ENCODE results near the gene SMARCD1. TPM values are rescaled to one million over a fixed set of nuclear protein-coding genes. Genes with fewer than 3 reads are reported as not detected.
A peak's percentile ranks its signal among the peaks of the same experiment; 100 is the strongest.

SMARCD1 gene
- total RNA-seq, 2 experiments from 2014 or later = 47.3 to 55.1 TPM

GRCh38 chr12:50077099-50077498 is 8.0 kb upstream of the SMARCD1 start:
- Mint-ChIP-seq H3K36me3 (ENCODE audit: low read depth) (peaks cover 2% of the 10 kb centered on the region), H3K27ac (no peak overlapping the region), H3K27me3 (no peaks in the 10 kb centered on the region), H3K4me1 (ENCODE audit: low read depth) (no peaks in the 10 kb centered on the region), H3K9me3 (no peaks in the 10 kb centered on the region), H3K4me3 (no peak overlapping the region)
- intact Hi-C loops (cut with micrococcal nuclease) = no loop called here
- ATAC-seq = no peak
- DNase-seq = no peak
- CTCF ChIA-PET = interaction anchor here (1.1 to 22.9 kb wide), 8 partner anchors 9 to 110 kb away, joined by 3 to 299 read pairs (median 6); partner anchors contain the start of genes COX14 and SMARCD1
- no peak for TF ChIP-seq CTCF (IDR thresholded peaks at IDR 0.05)
- POLR2A ChIA-PET = interaction anchor here (1.3 kb wide), 1 partner anchor 35 kb away, joined by 3 read pairs; the partner anchor contains the start of gene COX14

- DNase-seq (no peak), ATAC-seq (no peak)
- CTCF ChIA-PET = interaction anchor here (1.1 to 22.9 kb wide), 5 partner anchors 9 to 38 kb away, joined by 3 to 299 read pairs (median 4); no protein-coding TSS in a partner anchor
- intact Hi-C loops (cut with micrococcal nuclease) = no loop called here
- no peak overlapping the region for H3K27ac Mint-ChIP-seq
- TF ChIP-seq CTCF (IDR thresholded peaks at IDR 0.05) = no peak
- no peak overlapping the region for H3K4me3 Mint-ChIP-seq
- no peaks in the 10 kb centered on the region for H3K9me3 Mint-ChIP-seq
- H3K27me3 Mint-ChIP-seq = no peaks in the 10 kb centered on the region
- POLR2A ChIA-PET = no interaction called here
- peaks cover 2% of the 10 kb centered on the region for H3K36me3 Mint-ChIP-seq (ENCODE audit: low read depth)
- H3K4me1 Mint-ChIP-seq (ENCODE audit: low read depth) = peaks cover 6% of the 10 kb centered on the region
These were observed 6.9 kb upstream of the SMARCD1 start for GRCh38 chr12:50078281-50078680.

- ATAC-seq = no peak
- no peaks in the 10 kb centered on the region for H3K9me3 Mint-ChIP-seq
- ChIA-PET POLR2A (no interaction called here), CTCF (interaction anchor here (1.1 to 22.9 kb wide), 3 partner anchors 9 to 96 kb away, joined by 4 to 299 read pairs (median 5); no protein-coding TSS in a partner anchor)
- no peak for DNase-seq
- no peak overlapping the region for H3K27ac Mint-ChIP-seq
- H3K4me3 Mint-ChIP-seq = no peak overlapping the region
- peaks cover 2% of the 10 kb centered on the region for H3K36me3 Mint-ChIP-seq (ENCODE audit: low read depth)
- no peaks in the 10 kb centered on the region for H3K27me3 Mint-ChIP-seq
- intact Hi-C loops (cut with micrococcal nuclease) = no loop called here
- TF ChIP-seq CTCF (IDR thresholded peaks at IDR 0.05) = no peak
- H3K4me1 Mint-ChIP-seq (ENCODE audit: low read depth) = peaks cover 11% of the 10 kb centered on the region
These were observed 5.4 kb upstream of the SMARCD1 start for GRCh38 chr12:50079771-50080170.

- POLR2A ChIA-PET = interaction anchor here (1.1 kb wide), 1 partner anchor 8 kb away, joined by 3 read pairs; no protein-coding TSS in a partner anchor
- intact Hi-C loops (cut with micrococcal nuclease) = no loop called here
- no peak overlapping the region for H3K4me3 Mint-ChIP-seq
- H3K27me3 Mint-ChIP-seq = no peaks in the 10 kb centered on the region
- CTCF ChIA-PET = interaction anchor here (0.7 to 3.5 kb wide), 3 partner anchors 30 to 95 kb away, joined by 3 to 21 read pairs (median 4); partner anchors contain the start of gene COX14
- H3K27ac Mint-ChIP-seq = no peak overlapping the region
- peaks cover 18% of the 10 kb centered on the region for H3K4me1 Mint-ChIP-seq (ENCODE audit: low read depth)
- ATAC-seq (no peak), DNase-seq (no peak)
- H3K9me3 Mint-ChIP-seq = no peaks in the 10 kb centered on the region
- TF ChIP-seq CTCF (IDR thresholded peaks at IDR 0.05) = no peak
- H3K36me3 Mint-ChIP-seq (ENCODE audit: low read depth) = peaks cover 2% of the 10 kb centered on the region
These were observed 3.9 kb upstream of the SMARCD1 start for GRCh38 chr12:50081096-50081808.

GRCh38 chr12:50082644-50083043 is 2.5 kb upstream of the SMARCD1 start:
- no peaks in the 10 kb centered on the region for H3K9me3 Mint-ChIP-seq
- ChIA-PET POLR2A (interaction anchor here (1.1 to 4.0 kb wide), 3 partner anchors 17 to 85 kb away, joined by 4 to 26 read pairs (median 4); partner anchors contain the start of genes CERS5 and COX14), CTCF (interaction anchor here (0.6 to 3.5 kb wide), 7 partner anchors 12 to 115 kb away, joined by 3 to 21 read pairs (median 5); partner anchors contain the start of genes CERS5 and COX14)
- peaks cover 2% of the 10 kb centered on the region for H3K36me3 Mint-ChIP-seq (ENCODE audit: low read depth)
- intact Hi-C loops (cut with micrococcal nuclease) = no loop called here
- ATAC-seq (no peak), DNase-seq (peak; percentile 47)
- H3K27me3 Mint-ChIP-seq = no peaks in the 10 kb centered on the region
- no peak overlapping the region for H3K4me3 Mint-ChIP-seq
- H3K27ac Mint-ChIP-seq = no peak overlapping the region
- no peak for TF ChIP-seq CTCF (IDR thresholded peaks at IDR 0.05)
- peaks cover 32% of the 10 kb centered on the region for H3K4me1 Mint-ChIP-seq (ENCODE audit: low read depth)
